AG09309 (cell line): ENCODE measurements around the gene ZNF148.
A peak's percentile ranks its signal among the peaks of the same experiment; 100 is the strongest.

ENCODE experiments used
- DNase-seq: peaks from one replicate; pipeline ENCODE4 v3.0.0-alpha.2; 2010; ENCODE audit warnings: low read depth
- H3K4me3 ChIP-seq: 2 replicates; pipeline ENCODE4 v1.5.1; 2011; ENCODE audit warnings: mild to moderate bottlenecking, low read depth, low read length, moderate library complexity; ENCODE audit not compliant: control insufficient read depth
- TF ChIP-seq, protein P1 (sequence below): IDR thresholded peaks from 2 replicates; pipeline ENCODE4 v1.5.1; 2011; ENCODE audit warnings: mild to moderate bottlenecking, low read depth, low read length, inconsistent platforms; ENCODE audit not compliant: insufficient read depth, control insufficient read depth; ENCODE audit errors: missing control alignments

ZNF148 gene

DNA sequence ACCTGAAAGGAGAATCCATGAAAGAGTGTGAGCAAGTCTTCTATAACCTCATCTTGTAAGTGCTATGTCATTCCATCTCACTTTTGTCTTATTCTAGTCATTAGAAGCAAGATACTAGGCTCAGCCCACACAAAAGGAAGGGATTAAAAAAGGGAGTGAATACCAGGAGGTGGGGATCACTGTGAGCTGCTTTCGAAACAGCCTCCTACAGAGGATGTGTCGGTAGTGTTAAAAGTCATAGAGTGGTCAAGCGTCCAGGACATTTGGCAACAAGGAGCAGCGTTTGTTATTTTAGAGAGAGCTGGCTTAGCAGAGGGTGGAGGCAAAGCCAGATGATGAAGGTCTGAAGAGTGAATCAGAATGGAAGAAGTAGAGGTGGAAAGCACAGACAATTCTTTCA lies 11.7 kb upstream of the ZNF148 start:
- TF ChIP-seq, protein P1, sequence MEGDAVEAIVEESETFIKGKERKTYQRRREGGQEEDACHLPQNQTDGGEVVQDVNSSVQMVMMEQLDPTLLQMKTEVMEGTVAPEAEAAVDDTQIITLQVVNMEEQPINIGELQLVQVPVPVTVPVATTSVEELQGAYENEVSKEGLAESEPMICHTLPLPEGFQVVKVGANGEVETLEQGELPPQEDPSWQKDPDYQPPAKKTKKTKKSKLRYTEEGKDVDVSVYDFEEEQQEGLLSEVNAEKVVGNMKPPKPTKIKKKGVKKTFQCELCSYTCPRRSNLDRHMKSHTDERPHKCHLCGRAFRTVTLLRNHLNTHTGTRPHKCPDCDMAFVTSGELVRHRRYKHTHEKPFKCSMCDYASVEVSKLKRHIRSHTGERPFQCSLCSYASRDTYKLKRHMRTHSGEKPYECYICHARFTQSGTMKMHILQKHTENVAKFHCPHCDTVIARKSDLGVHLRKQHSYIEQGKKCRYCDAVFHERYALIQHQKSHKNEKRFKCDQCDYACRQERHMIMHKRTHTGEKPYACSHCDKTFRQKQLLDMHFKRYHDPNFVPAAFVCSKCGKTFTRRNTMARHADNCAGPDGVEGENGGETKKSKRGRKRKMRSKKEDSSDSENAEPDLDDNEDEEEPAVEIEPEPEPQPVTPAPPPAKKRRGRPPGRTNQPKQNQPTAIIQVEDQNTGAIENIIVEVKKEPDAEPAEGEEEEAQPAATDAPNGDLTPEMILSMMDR, result no peak
- DNase-seq, result peak; percentile 71
- no peak overlapping the region for H3K4me3 ChIP-seq

DNA sequence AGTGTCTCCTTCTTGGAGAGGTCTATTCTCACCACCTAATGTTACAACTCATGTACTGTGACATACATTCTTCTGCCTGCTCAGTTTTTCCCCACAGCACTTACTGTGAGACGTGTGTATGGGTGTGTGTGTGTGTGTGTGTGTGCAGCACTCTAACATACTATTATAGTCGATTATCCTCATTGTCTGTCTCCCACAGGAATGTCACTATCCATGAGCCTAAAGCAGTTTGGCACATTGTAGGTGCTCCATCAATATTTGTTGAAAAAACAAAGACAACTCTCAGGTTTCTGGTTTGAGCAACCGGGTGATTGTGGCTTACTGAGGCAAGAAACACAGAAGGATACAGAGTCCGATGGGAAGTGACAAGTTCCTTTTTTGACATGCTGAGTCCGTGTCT lies 8.6 kb upstream of the ZNF148 start:
- H3K4me3 ChIP-seq, result no peak overlapping the region
- TF ChIP-seq, protein P1, result no peak
- no peak for DNase-seq

DNA sequence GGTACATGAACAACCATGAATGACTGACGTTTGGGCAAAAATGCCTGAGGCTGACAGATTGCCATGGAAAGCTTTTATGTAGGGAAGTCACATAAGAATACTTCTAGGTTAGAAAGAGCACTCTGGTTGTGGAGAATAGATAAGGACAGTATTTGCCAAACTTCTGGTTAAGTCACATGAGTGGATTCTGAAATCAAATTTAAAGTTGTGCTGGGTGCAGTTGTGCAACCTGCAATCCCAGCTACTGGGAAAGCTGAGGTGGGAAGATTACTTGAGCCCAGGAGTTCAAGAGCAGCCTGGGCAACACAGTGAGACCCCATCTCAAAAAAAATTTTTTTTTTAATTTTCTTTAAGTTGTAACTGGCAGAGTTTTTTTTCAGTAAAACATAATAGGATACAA lies 7.2 kb upstream of the ZNF148 start:
- DNase-seq, result no peak
- TF ChIP-seq, protein P1, result no peak
- no peak overlapping the region for H3K4me3 ChIP-seq

DNA sequence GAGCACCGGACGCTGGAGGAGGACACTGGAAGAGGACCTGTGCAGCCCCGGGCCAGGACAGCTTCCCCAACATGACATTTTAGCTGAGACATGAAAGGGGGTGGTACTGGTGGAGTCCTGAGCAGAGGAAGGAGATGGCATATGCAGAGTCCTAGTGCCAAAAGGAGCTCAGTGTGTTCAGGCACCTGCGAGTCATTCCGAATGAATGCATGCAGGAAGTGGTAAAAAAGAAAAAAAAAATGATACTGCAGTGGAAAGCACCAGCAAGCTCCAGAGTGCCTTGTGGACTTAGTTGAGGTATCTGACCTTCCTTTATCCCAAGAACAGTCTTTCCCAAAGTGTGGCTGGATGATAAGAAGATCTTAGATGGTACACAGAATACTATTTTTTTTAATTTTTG lies 6.6 kb upstream of the ZNF148 start:
- TF ChIP-seq, protein P1, result no peak
- no peak for DNase-seq
- no peak overlapping the region for H3K4me3 ChIP-seq

DNA sequence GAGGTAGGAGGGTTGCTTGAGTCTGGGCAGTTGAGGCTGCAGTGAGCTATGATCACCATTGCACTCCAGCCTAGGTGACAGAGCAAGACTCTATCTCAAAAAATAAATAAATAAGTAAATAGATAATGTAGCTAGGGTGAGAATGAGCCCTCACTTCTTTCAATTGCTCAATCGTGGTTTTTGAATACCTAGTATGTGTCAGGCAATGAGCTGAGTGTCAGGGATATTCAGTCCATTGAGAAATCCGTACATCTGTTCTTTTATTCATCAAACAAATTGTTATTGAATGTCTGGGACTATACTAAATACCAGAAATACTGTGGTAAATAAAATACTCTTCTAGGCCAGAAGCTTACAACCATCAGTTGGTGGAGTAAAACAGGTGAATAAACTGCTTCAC lies 6.2 kb upstream of the ZNF148 start:
- TF ChIP-seq, protein P1, result no peak
- DNase-seq, result no peak
- no peak overlapping the region for H3K4me3 ChIP-seq

DNA sequence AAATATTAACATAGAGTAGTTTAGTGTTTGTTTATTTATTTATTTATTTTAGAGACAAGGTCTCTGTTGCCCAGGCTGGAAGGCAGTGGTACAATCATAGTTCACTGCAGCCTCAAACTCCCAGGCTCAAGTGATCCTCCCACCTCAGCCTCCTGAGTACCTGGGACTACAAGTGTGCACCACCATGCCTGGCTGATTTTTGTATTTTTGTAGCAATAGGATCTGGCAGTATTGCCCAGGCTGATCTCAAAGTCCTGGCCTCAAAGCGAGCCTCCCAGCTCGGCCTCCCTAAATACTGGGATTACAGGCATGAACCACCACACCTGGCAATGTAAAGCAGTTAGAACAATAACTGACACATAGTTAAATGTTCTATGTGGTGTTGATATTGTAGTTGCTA lies 4.4 kb upstream of the ZNF148 start:
- no peak for DNase-seq
- H3K4me3 ChIP-seq, result no peak overlapping the region
- TF ChIP-seq, protein P1, result no peak

DNA sequence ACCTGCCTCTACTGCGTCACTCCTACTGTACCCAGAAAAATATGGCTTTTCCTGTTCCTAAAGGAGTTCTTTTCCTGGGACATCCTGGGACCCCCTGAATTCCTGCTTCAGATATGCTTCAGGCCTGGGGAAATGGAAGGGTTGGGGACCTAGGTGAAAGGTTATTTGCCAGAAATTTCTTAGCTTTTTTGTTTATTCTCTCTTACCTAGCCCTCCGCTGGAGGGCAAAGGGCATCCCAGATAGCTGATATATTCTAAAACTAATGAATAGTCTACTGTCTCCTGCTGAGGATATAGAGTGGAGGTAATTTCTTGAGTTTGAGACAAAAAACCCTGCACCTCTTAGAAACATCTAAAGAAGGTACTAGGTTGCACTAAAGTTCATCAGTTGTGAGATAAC lies 3.6 kb upstream of the ZNF148 start:
- no peak for DNase-seq
- TF ChIP-seq, protein P1, result no peak
- H3K4me3 ChIP-seq, result no peak overlapping the region
